ENCODE results near the gene WDR45B.

GRCh38 chr17:82686366-82687324 is 38.4 kb upstream of the WDR45B start:
- TF ChIP-seq MYC (IDR thresholded peaks at IDR 0.05; ENCODE audit: low read depth, low read length) = no peak
- TF ChIP-seq CTCF (IDR thresholded peaks at IDR 0.05; ENCODE audit: extremely low read depth in 1 of 2, insufficient read depth in 1 of 2, low read depth in 1 of 2, low read length in 2 of 2) = no peak
- TF ChIP-seq POLR2A (IDR thresholded peaks at IDR 0.05; ENCODE audit: low read depth, low read length) = no peak
